Activated CD4-positive, alpha-beta T cell treated with anti-CD3 and anti-CD28 coated beads, Interleukin-2, amount 50 U/mL, for 1 hour (primary cell): ENCODE measurements around the gene NR1I3.
"Not testable (repeated sequence)": the region's sequence is repeated elsewhere in the genome, so short reads cannot be mapped to it uniquely, and the experiment has no call there.

ENCODE experiments used
- DNase-seq: peaks from one replicate; pipeline ENCODE4 v3.0.0-alpha.2; 2020

The NR1I3 gene

GRCh38 chr1:161238039-161238473 is at the start of gene NR1I3:
Gene NR1I3, minus strand, starts transcription at chr1:161238203. Its CDS starts 1,638 bp downstream, at chr1:161236565.
- no peak for DNase-seq

- no peak for DNase-seq
These were observed 49.6 kb upstream of the NR1I3 start for GRCh38 chr1:161287482-161288054.

DNA sequence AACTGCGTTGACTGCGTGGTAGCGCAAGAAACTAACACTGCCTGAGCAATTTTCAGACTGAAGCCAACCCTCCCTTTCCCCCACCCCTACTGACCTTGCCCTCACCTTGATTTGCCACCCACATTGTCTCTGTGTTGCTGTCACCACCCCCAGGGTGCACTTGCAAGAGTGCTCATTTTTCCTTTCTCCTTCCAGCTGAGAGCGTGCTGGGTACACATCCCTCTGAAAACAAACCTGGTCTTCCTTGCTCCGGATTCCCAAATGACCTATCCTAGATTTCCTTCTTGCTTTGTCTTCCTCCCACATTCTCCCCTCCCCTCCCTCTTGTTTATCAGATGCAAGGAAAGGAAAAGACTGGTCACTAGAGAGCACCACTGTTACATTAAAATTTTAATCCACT is 47.5 kb upstream of the NR1I3 start:
- DNase-seq: no peak

GRCh38 chr1:161285113-161285512 is 47.1 kb upstream of the NR1I3 start:
- DNase-seq: no peak

- no peak for DNase-seq
These were observed 45.0 kb upstream of the NR1I3 start for GRCh38 chr1:161282991-161283390.

DNA sequence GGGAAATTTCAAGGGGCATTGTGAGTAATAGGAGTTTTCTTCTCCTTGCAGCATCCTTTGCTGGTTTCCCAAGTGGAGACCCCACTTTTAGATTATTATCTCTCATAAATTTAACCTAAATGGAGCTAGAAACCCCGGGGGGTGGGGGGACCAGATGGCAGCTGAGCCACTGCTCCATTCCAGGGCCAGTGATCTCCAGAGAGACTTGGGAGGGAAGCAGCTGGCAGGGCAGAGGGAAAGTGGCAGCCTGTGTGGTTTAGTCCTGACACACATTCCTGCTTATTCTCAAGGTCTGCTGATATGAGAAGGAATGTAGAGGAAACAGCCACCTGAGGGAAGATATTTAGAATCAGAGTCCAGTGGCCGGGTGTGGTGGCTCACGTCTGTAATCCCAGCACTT is 36.9 kb upstream of the NR1I3 start:
- DNase-seq: no peak

DNA sequence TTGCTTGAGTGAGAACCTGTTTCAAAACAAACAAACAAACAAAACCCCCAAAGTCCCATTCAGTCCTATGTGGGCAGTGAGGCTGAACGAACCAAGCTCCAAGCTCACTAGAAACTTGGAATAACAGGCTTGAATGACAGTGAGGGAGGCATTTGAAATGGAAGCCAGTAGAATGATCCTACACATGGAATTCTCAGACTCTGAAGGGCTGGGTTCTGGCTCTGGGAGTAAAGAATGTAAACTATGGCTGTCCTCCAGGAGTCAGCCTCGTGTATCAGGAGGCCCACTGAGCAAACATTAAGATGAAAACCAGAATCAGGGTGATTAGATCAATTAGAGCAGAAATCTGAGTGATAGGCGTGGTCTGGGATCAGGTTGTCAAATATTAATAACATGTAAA is 35.4 kb upstream of the NR1I3 start:
- no peak for DNase-seq

GRCh38 chr1:161267321-161267720 is 29.3 kb upstream of the NR1I3 start:
- no peak for DNase-seq

DNA sequence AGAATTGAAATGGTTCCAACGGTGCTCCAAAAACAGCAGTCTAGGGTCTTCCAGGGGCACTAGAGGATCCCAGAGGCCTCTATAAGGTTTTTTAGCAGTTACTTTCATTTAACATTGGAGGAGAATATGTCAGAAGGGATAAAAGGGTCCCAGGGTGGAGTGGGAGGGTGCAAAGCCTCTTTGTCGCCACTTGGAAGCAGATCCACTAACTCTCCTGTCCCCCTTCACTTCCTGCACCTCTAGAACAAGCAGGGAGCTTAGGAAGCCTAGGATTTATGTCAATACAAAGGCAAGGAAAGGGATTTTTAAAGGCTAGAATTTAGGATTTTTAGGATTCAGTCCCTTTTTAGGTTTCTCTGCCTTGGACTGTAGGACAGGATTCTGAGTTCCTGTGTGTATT is 28.8 kb upstream of the NR1I3 start:
- no peak for DNase-seq

GRCh38 chr1:161266202-161266601 is 28.2 kb upstream of the NR1I3 start:
- DNase-seq: no peak

GRCh38 chr1:161265305-161265704 is 27.3 kb upstream of the NR1I3 start:
- no peak for DNase-seq

GRCh38 chr1:161261261-161262235 is 23.5 kb upstream of the NR1I3 start:
- no peak for DNase-seq

- DNase-seq: no peak
These were observed 22.6 kb upstream of the NR1I3 start for GRCh38 chr1:161260376-161261260.

GRCh38 chr1:161259765-161260164 is 21.8 kb upstream of the NR1I3 start:
- no peak for DNase-seq

DNA sequence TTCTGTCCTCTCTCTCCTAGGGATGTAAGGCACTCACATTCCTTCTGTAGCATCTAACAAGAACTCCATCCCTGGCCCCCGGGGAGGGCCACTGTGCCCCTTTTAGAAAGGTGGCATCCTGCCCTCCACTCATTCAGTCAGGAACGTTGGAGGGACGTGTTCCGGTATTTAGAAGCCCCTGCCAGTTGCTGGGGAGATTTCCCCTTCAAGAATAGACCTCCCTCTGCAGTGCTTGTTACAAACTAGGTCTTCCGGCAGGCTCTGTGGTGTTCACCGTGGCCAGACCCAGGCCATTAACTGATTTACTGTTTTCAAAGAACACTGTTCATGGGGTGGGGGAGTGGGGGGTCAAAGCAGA is 21.3 kb upstream of the NR1I3 start:
- DNase-seq: no peak

DNA sequence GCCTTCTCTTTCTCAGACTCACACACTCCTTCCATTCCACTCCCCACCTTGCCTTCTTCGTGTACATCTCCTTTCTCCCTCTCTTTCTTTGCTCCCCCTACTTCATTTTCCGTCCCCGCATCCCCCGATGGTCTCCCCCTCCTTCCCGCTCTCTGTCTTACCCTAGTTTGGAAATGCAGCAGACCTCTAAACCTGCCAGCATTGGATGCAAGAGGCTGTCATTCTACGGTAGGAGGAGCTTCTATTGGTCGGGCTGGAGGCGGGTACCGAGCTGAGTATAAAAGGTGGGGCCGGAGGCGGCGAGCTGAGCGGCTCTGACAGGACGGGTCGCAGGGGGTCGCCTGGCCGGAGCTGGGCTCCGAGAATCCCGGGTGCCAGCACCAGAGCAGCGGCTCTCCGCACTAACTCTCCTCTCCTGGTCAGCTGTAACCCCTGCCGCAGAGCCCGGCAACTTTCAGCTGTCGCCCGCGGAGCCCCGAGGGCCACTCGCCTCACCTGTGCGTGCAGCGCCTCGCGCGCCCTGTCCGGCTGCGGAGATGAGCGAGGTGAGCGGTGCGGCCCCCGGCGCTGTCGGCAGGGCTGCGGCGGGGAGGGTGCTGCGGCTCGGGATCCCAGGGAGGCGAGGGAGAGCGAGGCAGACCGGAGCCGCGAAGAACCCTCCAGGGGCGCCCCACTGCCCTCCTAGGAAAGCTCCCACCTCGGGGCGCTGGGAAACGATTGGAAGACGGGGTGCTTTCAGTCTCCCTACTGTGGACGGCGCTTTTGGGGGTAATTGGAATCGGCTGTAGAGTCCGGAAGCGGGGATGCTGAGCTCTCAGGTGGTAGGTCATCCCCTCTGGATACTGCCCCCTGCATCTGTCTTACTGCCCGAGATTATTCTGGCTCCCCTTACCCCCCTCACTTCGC is 20.7 kb upstream of the NR1I3 start, which contains the start of gene PCP4L1:
Gene PCP4L1 (plus strand): TSS at position 307 of the 906 bp plus-strand sequence. CDS start 230 bp downstream, at position 537.
- DNase-seq: peak; percentile 6

DNA sequence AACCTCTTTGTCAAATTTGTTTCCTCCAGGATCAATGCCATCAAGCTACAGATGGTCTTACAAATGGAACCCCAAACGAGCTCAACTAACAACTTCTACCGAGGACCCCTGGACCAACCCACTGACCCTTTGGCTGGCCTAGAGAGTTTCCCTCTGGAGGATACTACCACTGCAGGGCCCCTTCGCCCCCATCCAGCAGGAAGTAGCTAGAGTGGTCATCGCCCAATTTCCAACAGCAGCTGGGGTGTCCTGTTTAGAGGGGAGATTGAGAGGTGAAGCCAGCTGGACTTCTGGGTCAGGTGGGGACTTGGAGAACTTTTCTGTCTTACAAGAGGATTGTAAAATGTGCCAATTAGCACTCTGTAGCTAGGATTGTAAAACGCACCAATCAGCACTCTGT is 19.1 kb upstream of the NR1I3 start:
- DNase-seq: not testable (repeated sequence)

DNA sequence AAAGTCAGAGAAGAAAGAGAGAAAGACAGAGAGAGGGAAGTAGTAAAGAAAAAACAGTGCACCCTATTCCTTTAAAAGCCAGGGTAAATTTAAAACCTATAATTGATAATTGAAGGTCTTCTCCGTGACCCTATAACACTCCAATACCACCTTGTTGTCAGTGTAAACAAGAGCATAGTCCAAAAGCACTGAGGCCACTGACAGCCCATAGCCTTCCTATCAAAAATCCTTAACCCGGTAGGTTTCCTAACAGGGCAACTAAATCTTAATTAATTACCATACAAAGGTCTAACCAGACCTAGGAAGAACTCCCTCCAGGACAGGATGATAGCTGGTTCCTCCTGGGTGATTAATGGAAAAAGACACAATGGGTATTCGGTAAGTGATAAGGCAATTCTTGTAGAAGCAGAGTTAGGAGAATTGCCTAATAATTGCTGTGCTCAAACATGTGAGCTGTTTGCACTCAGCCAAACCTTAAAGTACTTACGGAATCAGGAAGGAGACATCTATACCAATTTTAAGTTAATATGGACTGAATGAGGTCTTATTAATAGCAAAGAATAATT is 18.0 kb upstream of the NR1I3 start:
- not testable (repeated sequence) for DNase-seq

GRCh38 chr1:161255302-161255701 is 17.3 kb upstream of the NR1I3 start:
- DNase-seq: not testable (repeated sequence)

DNA sequence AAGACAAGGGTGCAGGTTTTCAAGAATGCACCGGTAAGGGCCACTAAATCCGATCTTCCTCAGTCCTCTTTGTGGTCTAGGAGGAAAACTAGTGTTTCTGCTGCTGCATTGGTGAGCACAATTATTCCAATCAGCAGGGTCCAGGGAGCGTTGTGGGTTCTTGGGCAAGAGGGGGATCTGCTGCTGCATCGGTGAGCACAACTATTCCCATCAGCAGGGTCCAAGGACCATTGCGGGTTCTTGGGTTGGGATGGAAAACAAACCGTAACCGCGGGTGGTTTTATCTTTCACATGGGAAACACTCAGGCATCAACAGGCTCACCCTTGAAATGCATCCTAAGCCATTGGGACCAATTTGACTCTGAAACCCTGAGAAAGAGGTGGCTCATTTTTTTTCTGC is 13.6 kb upstream of the NR1I3 start:
- DNase-seq: no peak

DNA sequence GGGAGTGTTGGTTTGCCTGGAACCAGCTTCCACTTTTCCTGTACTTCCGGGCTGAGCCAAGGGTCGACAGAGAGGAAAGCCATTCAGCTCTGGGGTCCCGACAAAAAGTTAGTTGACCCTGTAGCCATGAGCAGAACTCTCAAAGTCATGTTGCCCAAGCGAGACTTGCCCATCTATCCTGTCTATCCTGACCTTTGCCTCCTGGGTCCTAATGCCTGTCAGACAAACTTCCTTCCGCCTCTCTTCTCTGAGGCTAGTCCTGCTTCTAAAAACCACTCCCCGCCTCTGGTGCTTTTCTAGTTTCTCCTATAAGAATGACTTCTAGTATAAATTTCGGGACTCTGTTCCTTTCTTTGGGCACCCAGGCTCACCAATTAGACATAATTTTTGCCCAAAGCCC is 12.8 kb upstream of the NR1I3 start:
- no peak for DNase-seq

- DNase-seq: not testable (repeated sequence)
These were observed 12.1 kb upstream of the NR1I3 start for GRCh38 chr1:161250100-161250499.
